NB4 (cell line): ENCODE data around the gene PDIA4.
"Not testable (repeated sequence)": the region's sequence is repeated elsewhere in the genome, so short reads cannot be mapped to it uniquely, and the experiment has no call there.

Experiments
- DNase-seq: peaks from one replicate; pipeline ENCODE4 v3.0.0; 2010; ENCODE audit warnings: low read depth
- H3K4me3 ChIP-seq: one replicate; pipeline ENCODE4 v1.5.1; 2011; ENCODE audit warnings: mild to moderate bottlenecking, low read depth, low read length, moderate library complexity
- CTCF ChIP-seq: IDR thresholded peaks from one replicate; pipeline ENCODE4 v1.5.1; 2012; ENCODE audit warnings: low read depth, low read length
- MAX ChIP-seq: IDR thresholded peaks from 2 replicates; pipeline ENCODE4 v1.6.1; 2011; ENCODE audit warnings: low read depth, low read length
- MYC ChIP-seq: IDR thresholded peaks from 2 replicates; pipeline ENCODE4 v1.6.1; 2011; ENCODE audit warnings: low read depth, low read length
- POLR2A ChIP-seq: IDR thresholded peaks from 2 replicates; pipeline ENCODE4 v1.6.1; 2011; ENCODE audit warnings: mild to moderate bottlenecking; ENCODE audit not compliant: insufficient read length; ENCODE audit errors: extremely low read depth

Gene PDIA4

GRCh38 chr7:149071641-149072437 is 43.5 kb upstream of the PDIA4 start:
- DNase-seq: peak; percentile 94
- peak overlapping the region; percentile 60 for H3K4me3 ChIP-seq
- TF ChIP-seq MYC: peak; percentile 98
- peak; percentile 63 for TF ChIP-seq POLR2A
- peak; percentile 50 for TF ChIP-seq CTCF
- TF ChIP-seq MAX: peak; percentile 90

- DNase-seq: peak; percentile 95
- no peak for TF ChIP-seq CTCF
- TF ChIP-seq MYC: peak; percentile 96
- TF ChIP-seq MAX: peak; percentile 91
- peak; percentile 67 for TF ChIP-seq POLR2A
- peak overlapping the region; percentile 60 for H3K4me3 ChIP-seq
These were observed 42.9 kb upstream of the PDIA4 start for GRCh38 chr7:149071182-149071635.

- peak; percentile 56 for DNase-seq
- TF ChIP-seq POLR2A (no peak), MYC (no peak; the same call in 1 of the 2 replicates), CTCF (no peak), MAX (no peak)
- peak overlapping the region; percentile 60 for H3K4me3 ChIP-seq
These were observed 42.2 kb upstream of the PDIA4 start for GRCh38 chr7:149070372-149071125.

- TF ChIP-seq MAX (no peak), CTCF (no peak), MYC (no peak), POLR2A (no peak)
- H3K4me3 ChIP-seq: no peak overlapping the region
These were observed 39.6 kb upstream of the PDIA4 start for GRCh38 chr7:149067869-149068268.

GRCh38 chr7:149063476-149063875 is 35.2 kb upstream of the PDIA4 start:
- no peak for TF ChIP-seq CTCF
- no peak for TF ChIP-seq MAX
- TF ChIP-seq POLR2A: no peak
- TF ChIP-seq MYC: no peak
- H3K4me3 ChIP-seq: no peak overlapping the region
- DNase-seq: no peak

More at GRCh38 chr7:149067869-149068268, 39.6 kb upstream of the PDIA4 start:
- DNase-seq: peak; percentile 36

- H3K4me3 ChIP-seq, DNase-seq: not testable (repeated sequence)
These were observed 34.1 kb upstream of the PDIA4 start for GRCh38 chr7:149062217-149062899.
